Middle frontal gyrus (tissue), 1 donor: ENCODE data around the gene IFITM2.
"Not testable (repeated sequence)": the region's sequence is repeated elsewhere in the genome, so short reads cannot be mapped to it uniquely, and the experiment has no call there.

Source experiments
- DNase-seq: peaks from one replicate; pipeline ENCODE4 v3.0.0-alpha.2; 2015; ENCODE audit warnings: low spot score; ENCODE audit errors: extremely low spot score

Gene IFITM2

DNA sequence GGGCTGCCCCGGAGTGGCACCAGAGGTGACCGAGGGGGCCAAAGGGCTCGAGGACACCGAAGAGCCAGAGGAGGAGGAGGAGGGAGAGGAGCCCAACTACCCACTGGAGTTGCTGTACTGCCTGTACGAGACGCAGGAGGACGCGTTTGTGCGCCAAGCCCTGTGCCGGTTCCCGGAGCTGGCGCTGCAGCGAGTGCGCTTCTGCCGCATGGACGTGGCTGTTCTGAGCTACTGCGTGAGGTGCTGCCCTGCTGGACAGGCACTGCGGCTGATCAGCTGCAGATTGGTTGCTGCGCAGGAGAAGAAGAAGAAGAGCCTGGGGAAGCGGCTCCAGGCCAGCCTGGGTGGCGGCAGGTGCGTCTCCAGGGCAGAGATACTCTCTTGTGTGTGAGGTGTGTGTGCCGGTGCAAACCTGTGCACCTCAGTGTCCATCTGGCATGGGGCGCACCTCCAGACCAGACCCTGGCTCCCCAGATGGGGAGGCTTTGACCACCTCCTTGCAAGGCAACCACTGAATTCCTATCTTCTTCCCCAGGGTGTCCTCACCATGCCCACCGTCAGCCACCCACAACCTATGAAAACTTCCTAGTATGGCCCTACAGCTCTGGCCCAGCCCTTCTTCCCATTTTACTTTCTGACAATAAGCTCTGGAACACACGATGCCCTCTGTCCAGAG, 26.0 kb upstream of the IFITM2 start:
- DNase-seq, result no peak

DNA sequence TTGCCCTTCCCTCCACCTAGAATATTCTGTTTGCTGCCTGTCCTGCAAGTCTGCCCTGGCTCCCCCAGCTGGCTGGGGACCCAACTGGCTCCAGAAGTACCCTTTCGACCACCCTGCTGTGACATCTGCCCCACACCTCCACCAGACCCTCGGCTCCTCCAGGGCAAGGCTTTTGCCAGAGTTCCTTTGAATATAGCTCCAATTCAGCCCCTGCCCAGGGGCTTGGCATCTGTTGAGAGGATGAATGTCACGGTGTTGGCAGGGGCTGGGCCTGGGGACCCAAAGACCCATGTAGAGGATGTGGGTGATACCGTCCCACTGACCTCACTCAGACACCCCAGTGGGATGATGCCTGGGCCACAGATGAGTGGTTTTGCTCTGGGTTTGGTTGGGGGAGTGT, 25.4 kb upstream of the IFITM2 start:
- DNase-seq, result no peak

DNA sequence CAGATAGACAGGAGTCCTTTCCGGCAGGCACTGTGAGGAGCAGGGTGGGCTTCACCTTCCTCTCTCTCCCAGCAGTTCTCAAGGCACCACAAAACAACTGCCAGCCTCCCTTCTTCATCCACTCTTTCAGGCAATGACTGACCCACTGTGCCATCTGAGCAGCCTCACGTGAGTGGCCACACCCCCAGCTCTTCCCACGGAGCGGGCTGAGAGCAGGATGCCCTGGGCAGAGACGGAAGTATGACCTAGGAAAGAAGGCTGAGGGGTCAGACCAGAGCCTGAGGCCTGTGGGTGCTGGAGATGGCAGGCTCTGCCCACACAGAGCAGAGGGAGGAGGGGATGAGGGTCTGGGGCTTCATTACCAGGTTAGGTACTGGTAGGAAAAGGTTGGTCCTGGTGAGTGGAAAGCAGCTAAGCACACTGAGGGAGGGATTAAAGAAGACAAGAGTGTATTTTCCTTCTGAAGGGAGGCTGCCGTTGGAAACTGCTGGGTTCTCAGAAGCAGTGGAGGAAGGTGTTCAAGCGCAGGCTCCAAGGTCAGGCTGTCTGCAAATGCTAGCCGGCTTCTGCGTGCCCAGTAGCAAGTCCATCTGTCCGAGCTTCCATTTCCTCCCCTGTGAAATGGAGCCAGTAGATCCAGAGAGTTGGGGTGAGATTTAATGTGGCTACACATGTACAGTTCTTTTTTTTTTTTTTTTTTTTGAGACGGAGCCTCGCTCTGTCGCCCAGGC, 24.8 kb upstream of the IFITM2 start:
- no peak for DNase-seq

DNA sequence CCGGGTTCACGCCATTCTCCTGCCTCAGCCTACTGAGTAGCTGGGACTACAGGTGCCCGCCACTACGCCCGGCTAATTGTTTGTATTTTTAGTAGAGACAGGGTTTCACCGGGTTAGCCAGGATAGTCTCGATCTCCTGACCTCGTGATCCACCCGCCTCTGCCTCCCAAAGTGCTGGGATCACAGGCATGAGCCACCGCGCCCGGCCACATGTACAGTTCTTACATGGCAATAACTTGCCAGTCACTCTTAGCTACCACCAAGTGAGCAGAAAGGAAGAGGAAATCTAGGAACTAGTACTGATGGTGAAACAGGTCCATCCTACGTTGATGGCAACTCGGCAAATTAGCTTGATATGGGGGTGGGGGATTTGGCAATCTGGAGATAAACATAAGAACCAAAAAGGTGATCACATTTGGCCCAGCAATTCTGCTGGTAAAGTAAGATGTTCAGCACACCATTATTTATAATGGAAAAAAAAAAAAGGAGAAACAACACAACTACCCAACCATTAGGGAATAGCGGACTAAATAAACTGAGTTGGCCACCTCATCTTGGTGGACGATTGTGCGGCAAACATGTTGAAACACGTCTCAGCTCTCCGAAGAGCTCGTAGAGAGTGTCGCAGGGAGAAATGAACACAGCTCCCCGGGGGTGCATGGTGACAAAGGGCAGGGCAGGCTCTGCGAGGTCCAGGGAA, 24.1 kb upstream of the IFITM2 start:
- no peak for DNase-seq

DNA sequence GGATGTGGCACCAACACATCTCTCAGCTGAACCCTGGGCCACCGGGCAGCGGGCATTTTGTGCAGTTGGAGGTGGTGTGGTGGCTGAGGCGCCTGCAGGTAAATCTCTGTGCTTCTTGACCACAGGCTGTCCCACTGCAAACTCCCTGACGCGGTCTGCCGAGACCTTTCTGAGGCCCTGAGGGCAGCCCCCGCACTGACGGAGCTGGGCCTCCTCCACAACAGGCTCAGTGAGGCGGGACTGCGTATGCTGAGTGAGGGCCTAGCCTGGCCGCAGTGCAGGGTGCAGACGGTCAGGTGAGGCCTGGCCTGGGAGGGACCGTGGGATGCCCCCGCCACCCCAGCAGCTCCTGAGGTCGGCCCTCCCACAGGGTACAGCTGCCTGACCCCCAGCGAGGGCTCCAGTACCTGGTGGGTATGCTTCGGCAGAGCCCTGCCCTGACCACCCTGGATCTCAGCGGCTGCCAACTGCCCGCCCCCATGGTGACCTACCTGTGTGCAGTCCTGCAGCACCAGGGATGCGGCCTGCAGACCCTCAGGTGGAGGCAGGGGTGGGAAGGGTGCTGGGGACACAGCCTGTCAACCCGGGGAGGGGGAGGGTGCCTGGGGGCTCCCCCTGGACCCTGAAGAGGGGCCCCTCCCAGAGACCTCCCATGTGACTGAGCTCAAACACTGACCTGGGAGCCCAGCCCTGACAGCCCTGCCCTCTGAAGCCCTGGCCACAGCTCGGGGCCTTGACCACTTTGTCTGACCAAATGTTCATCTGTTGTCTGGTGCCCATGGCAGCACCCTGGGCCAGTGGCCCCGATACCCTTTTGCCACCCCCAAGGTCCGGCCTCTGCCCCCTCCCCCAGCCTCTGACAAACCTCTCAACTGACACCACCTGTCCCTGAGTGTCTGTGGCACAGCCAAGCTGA, 23.3 kb upstream of the IFITM2 start:
- DNase-seq, result no peak

DNA sequence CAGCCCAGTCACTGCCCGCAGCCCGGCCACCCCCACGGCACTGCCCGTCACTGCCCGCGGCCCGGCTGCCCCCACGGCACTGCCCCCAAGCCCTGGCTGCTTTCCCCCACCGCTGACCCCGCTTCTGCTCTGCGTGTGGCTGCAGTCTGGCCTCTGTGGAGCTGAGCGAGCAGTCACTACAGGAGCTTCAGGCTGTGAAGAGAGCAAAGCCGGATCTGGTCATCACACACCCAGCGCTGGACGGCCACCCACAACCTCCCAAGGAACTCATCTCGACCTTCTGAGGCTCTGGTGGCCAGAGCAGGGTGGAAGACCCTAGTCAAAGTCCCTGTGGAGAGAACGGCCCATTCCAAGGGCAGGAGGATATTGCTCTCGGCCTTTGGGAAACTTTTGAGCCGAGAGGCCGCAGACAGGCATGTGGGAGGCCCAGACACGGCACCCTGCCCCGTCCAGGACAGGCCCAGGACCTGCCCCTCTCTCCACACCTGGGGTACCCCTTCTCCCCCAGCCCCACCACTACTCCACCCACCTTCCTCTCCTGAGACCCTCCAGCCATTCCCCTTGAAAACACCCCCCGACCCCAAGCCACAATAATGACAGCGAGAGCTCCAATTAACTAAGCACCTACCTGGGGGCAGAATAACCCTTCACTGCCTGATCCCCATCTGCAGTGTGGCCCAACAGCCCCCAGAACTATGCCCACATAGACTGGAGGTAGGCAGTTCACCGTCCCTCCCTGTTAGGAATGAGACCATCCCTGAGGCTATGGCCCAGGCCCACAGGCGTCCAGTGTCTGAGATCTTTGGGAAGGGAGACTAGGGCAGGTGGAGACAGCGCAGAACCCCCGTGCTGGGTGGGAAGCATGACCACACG, 22.4 kb upstream of the IFITM2 start:
- DNase-seq, result no peak

DNA sequence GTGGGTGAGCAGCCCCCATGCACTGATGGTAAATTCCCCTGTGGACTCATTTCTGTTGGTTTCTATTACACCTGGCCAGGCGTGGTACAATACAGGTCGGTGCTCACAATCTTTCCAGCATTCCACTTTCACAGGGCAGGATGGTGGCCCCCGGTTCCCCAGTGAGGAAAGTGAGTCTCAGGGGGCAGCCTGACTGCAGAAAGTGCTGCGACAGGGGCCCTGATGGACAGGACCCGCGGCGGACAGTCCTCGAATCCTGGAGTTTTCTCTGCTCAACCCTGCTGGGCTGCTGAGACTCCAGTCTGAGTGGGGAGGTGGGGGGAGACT, 21.8 kb upstream of the IFITM2 start:
- DNase-seq, result no peak

DNA sequence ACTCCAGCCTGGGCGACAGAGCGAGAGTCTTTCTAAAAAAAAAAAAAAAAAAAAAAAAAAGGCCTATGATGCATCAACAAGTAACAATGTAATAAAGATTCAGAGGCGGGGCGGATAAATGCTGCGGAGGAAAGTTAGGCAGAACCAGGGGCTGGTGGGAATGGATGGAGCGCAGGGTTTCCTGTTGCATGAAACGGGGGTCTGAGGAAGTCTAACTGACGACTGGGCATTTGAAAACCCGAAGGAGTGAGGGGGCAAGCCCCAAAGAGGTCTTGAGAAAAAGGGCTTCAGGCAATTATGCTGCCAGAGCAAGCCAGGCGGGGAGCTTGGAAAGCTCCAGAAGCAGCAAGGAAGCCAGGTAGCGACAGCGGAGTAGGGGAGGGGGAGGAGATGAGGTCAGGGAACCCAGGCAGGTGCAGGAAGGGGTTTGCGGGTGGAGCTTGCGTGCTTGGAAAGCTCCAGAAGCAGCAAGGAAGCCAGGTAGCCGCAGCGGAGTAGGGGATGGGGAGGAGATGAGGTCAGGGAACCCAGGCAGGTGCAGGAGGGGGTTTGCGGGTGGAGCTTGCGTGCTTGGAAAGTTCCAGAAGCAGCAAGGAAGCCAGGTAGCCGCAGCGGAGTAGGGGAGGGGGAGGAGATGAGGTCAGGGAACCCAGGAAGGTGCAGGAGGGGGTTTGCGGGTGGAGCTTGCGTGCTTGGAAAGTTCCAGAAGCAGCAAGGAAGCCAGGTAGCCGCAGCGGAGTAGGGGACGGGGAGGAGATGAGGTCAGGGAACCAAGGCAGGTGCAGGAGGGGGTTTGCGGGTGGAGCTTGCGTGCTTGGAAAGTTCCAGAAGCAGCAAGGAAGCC, 20.4 kb upstream of the IFITM2 start:
- DNase-seq, result not testable (repeated sequence)

DNA sequence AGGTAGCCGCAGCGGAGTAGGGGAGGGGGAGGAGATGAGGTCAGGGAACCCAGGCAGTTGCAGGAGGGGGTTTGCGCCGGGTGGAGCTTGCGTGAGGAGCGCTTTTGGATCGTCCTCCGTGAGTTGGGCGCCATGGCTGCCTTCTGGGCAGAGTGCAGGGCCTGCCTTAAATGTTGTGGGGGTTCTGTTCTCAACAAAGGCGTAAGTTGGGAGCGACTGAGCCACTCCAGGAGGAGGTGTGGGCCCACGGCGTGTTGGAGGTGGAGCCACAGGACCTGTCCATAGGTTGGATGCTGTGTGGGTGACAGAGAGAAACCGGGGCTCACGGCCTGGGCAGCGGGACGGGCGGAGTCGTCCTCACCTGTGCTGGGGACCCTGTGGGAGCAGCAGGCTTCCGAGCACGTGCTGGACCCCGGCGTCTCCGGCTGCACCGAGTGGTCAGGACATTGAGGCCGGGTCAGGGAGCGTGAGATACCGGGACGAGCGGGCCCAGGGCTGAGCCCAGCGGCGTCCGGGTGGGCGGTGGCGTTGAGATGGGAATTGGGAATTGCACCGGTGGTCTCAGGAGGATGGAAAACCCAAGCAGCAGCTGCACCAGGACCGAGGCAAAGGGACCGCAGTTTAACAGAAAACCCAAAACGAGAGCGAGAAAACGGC, 19.7 kb upstream of the IFITM2 start:
- DNase-seq, result no peak

DNA sequence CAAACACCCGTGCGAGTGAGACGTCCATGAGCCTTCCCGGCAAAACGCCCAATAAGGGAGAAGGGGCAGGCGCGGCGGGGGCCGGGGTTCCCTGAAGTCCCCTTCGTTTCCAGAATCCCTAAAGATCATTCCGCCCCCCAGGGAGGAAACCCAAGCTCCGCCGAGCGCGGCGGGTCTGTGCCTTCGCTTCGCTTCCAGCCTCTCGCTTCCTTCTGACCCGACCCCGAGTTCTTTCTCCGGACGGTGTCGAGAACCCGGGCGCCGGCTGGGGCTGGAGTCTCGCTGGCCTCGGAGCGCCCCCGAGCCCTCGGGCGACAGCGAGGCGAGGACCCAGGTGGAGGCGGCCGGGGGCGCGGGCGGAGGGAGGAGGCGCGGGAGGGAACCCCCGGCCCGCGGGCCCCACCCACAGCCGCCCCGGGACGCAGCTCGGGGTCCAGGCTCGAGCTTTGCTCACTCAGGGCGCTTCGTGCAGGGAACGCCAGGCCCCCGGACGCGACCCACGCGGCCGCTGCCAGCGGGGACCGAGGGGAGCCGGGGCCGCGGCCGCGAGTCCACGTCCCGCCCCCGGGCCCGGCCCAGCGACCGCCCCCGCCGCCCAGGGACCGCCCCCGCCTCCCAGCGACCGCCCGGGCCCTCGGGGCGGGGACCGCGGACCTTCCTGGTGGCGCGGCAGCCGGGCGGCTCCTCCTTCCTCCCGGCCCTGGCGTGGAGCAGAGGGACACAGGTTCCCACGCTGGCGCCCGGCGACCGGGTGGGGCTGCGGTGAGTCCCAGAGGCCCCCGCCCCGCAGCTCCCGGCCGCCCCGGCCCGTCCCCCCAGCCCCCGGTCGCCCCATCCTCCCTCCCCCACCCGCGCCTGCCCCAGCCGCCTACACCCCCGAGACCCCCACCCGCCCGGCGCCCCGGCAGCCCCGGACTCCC, 18.9 kb upstream of the IFITM2 start, which contains the start of gene PGGHG:
TSS of gene PGGHG (plus strand) at position 649 of the 920 bp plus-strand sequence. CDS start 691 bp downstream, outside the sequence.
- no peak for DNase-seq

DNA sequence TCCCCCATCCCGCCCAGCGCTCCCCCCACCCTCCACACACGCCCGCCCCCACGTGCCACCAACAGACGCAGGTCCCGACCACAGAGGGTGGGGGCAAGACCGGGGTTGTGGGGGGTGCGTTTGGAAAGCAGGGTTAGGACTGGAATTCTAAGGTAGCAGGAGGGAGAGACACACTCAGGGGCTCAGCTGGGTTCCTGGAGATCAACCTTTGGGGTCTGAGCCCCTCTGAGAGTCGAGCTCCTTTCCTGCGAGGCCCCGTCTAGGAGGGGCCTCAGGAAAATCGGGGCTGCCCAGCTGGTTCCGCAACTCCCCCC, 18.3 kb upstream of the IFITM2 start:
- DNase-seq, result no peak

DNA sequence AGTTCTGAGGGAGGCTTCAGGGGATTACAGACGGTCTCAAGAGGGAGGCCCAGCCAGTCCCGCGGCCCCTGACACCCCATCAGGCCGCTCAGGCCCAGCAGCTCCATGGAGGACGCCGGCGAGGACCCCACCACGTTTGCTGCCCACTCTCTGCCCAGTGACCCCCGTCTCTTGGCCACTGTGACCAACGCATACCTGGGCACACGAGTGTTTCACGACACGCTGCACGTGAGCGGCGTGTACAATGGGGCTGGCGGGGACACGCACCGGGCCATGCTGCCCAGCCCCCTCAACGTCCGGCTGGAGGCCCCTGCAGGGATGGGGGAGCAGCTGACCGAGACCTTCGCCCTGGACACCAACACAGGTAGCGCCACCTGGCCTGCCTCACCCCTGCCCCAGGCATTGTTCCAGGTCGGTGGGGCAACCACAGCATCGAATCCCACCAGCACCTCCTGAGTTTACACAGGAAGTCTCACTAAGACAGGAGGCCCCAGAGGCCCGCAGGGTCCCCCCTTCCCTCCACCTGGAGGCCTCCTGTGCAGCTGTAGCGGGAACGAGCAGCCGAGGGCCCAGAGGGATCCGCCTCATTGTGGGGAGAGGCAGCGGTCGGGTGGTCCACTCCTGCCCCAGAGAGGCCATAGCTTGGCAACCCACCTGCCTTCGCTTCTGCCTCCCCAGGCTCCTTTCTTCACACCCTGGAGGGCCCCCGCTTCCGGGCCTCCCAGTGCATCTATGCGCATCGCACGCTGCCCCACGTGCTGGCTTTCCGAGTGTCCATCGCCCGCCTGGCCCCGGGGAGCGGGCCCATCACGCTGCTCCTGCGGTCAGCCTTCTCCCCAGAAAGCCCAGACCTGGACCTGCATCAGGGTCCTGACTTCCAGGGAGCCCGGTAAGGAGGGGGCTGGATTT, 17.6 kb upstream of the IFITM2 start:
- no peak for DNase-seq

DNA sequence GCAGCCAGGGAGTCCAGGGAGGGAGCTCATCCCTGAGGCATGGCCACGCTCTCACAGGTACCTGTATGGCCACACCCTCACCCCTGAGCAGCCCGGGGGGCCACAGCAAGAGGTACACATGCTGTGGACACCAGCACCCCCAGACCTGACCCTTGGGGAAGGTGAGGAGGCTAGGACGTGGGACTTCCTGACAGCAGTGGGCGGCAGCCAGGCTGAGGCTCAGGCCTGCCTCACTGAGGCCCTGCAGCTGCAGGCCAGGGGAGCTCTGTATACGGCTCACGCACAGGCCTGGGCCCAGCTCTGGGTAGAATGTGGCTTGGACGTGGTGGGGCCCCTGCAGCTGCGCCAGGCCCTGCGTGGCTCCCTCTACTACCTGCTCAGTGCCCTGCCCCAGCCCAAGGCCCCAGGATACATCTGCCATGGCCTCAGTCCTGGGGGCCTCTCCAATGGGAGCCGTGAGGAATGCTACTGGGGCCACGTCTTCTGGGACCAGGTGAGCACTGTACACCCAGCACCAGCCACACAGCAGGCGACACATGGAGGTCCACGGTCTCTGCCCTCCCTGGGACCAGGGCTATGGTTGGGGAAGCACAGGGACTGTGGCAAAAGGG, 16.9 kb upstream of the IFITM2 start:
- no peak for DNase-seq

DNA sequence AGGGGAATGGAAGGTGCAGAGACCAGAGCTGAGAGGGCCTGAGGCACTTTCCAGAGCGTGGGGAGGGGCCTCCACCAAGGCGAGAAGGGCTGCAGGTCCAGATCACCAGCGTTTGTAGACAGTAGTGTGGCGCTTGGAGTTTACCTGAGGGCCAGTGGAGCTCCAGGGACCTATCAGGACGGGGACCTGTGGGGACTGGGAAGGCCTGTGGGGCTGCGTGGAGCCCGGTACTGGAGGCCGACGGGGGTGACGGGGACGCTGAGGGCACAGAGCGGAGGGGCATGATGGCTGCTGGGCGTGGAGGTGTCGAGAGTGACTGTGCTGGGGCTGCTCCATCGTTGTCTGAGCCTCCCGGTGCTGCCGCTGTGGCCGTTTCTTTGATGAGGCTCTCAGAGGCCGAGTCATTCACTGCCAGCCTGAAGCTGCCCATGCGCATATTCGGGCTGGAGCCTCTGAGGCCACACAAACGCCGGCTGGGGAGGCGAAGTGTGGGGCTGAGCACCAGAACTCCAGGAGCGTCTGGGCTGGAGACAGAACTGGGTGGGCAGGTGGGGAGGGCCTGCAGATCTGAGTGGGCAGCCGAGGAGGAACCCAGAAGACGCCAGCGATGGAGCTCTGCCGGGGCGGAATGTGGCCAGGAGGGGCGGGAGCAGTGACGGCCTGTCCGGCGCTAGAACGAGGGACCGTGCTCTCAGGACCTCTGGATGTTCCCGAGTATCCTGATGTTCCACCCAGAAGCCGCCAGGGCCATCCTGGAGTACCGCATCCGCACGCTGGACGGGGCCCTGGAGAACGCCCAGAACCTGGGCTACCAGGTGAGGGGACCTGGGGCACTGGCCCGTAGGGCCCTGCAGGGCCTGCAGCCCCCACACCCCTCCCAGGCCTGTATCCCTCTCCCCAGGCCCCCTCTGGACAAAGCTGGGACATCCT, 16.1 kb upstream of the IFITM2 start:
- DNase-seq, result no peak
